ENCODE data around the gene FNBP1. TPM values are rescaled to one million over a fixed set of nuclear protein-coding genes. Genes with fewer than 3 reads are reported as not detected.
A peak's percentile ranks its signal among the peaks of the same experiment; 100 is the strongest.

Gene FNBP1
- total and polyA plus RNA-seq, 7 donors: 12.5 to 172 (median 92.8) TPM

GRCh38 chr9:129921905-129922304 lies 121.1 kb downstream of the FNBP1 start:
- TF ChIP-seq EP300 (IDR thresholded peaks at IDR 0.05) (no peak), POLR2A (IDR thresholded peaks at IDR 0.05) (no peak), CTCF (IDR thresholded peaks at IDR 0.05) (no peak), POLR2AphosphoS5 (IDR thresholded peaks at IDR 0.05) (no peak)
- Histone ChIP-seq H3K4me3 (no peak overlapping the region), H3K27ac (no peak overlapping the region), H3K4me1 (peaks cover 0 to 3% (median 0%) of the 10 kb centered on the region in 4 donors), H3K27me3 (no peaks in the 10 kb centered on the region), H3K36me3 (peaks cover 16 to 74% (median 28%) of the 10 kb centered on the region in 4 donors), H3K9me3 (no peaks in the 10 kb centered on the region)
- 92 to 94% methylated on average over 4 of the region's 4 CpGs for WGBS, 2 donors
- DNase-seq: no peak
- intact Hi-C loops (cut with DNase I): no loop called here

- H3K36me3 ChIP-seq: peaks cover 7 to 75% (median 13%) of the 10 kb centered on the region in 4 donors
- intact Hi-C loops (cut with DNase I): no loop called here
- peak overlapping the region in 3 of 4 donors; percentile 5 to 36 (median 9) for H3K27ac ChIP-seq
- no peaks in the 10 kb centered on the region for H3K27me3 ChIP-seq
- peaks cover 0 to 2% (median 0%) of the 10 kb centered on the region in 4 donors for H3K4me1 ChIP-seq
- no peaks in the 10 kb centered on the region for H3K9me3 ChIP-seq
- TF ChIP-seq POLR2A (IDR thresholded peaks at IDR 0.05) (no peak), CTCF (IDR thresholded peaks at IDR 0.05) (no peak), EP300 (IDR thresholded peaks at IDR 0.05) (no peak), POLR2AphosphoS5 (IDR thresholded peaks at IDR 0.05) (peak in 1 of 4 donors; percentile 23)
- 69 to 75% methylated on average over 3 of the region's 3 CpGs for WGBS, 2 donors
- no peak for DNase-seq
- H3K4me3 ChIP-seq: no peak overlapping the region
These were observed 123.1 kb downstream of the FNBP1 start for GRCh38 chr9:129919841-129920240.

DNA sequence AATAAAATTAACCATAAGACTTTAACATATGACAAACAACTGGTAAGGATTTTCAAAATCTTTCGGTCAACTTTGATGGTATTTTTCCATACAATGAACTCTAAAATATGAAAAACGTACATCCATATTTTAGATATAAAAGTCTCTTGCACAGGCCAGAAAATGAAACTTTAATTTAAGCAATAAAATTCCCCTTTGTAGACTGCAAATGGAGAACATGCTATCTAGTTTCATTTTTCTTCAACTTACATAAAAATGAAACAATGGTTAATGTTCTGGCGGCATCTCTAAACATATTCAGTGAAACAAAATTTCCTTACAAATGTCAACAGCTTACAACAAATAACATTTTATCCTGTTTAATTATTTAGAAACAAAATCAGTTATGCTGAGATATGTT lies 123.7 kb downstream of the FNBP1 start:
- peaks cover 2 to 69% (median 10%) of the 10 kb centered on the region in 4 donors for H3K36me3 ChIP-seq
- intact Hi-C loops (cut with DNase I): no loop called here
- H3K27ac ChIP-seq: peak overlapping the region in 2 of 4 donors; percentile 5 to 9

GRCh38 chr9:129918296-129918950 lies 124.6 kb downstream of the FNBP1 start:
- Histone ChIP-seq H3K4me3 (no peak overlapping the region), H3K36me3 (peaks cover 0 to 67% (median 6%) of the 10 kb centered on the region in 4 donors), H3K4me1 (no peaks in the 10 kb centered on the region), H3K9me3 (no peaks in the 10 kb centered on the region), H3K27ac (peak overlapping the region in 2 of 4 donors; percentile 5 to 9), H3K27me3 (no peaks in the 10 kb centered on the region)
- TF ChIP-seq CTCF (IDR thresholded peaks at IDR 0.05): no peak
- TF ChIP-seq POLR2A (IDR thresholded peaks at IDR 0.05): no peak
- no peak for TF ChIP-seq EP300 (IDR thresholded peaks at IDR 0.05)
- no peak for TF ChIP-seq POLR2AphosphoS5 (IDR thresholded peaks at IDR 0.05)
- WGBS, 2 donors: 94 to 97% methylated on average over 14 of the region's 14 CpGs
- DNase-seq: no peak
- intact Hi-C loops (cut with DNase I): no loop called here

More for the DNA sequence above, 123.7 kb downstream of the FNBP1 start:
- 57 to 59% methylated on average over 3 of the region's 3 CpGs for WGBS, 2 donors
- DNase-seq: no peak
- no peaks in the 10 kb centered on the region for H3K9me3 ChIP-seq
- TF ChIP-seq CTCF (IDR thresholded peaks at IDR 0.05) (no peak), EP300 (IDR thresholded peaks at IDR 0.05) (no peak), POLR2AphosphoS5 (IDR thresholded peaks at IDR 0.05) (no peak), POLR2A (IDR thresholded peaks at IDR 0.05) (no peak)
- no peak overlapping the region for H3K4me3 ChIP-seq
- H3K4me1 ChIP-seq: no peaks in the 10 kb centered on the region
- H3K27me3 ChIP-seq: no peaks in the 10 kb centered on the region

Data from sigmoid colon (tissue), 7 donors.